LNCAP (cell line): ENCODE data around the gene HTR4.

ENCODE experiments used
- TF ChIP-seq, protein P1 (sequence below): fragments of 450-650 bp; IDR thresholded peaks from 2 replicates; pipeline ENCODE4 v1.5.1; 2017; ENCODE audit warnings: mild to moderate bottlenecking

HTR4 gene

GRCh38 chr5:148482697-148483462 lies 171.4 kb downstream of the HTR4 start:
- TF ChIP-seq, protein P1, sequence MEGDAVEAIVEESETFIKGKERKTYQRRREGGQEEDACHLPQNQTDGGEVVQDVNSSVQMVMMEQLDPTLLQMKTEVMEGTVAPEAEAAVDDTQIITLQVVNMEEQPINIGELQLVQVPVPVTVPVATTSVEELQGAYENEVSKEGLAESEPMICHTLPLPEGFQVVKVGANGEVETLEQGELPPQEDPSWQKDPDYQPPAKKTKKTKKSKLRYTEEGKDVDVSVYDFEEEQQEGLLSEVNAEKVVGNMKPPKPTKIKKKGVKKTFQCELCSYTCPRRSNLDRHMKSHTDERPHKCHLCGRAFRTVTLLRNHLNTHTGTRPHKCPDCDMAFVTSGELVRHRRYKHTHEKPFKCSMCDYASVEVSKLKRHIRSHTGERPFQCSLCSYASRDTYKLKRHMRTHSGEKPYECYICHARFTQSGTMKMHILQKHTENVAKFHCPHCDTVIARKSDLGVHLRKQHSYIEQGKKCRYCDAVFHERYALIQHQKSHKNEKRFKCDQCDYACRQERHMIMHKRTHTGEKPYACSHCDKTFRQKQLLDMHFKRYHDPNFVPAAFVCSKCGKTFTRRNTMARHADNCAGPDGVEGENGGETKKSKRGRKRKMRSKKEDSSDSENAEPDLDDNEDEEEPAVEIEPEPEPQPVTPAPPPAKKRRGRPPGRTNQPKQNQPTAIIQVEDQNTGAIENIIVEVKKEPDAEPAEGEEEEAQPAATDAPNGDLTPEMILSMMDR: peak; percentile 88

DNA sequence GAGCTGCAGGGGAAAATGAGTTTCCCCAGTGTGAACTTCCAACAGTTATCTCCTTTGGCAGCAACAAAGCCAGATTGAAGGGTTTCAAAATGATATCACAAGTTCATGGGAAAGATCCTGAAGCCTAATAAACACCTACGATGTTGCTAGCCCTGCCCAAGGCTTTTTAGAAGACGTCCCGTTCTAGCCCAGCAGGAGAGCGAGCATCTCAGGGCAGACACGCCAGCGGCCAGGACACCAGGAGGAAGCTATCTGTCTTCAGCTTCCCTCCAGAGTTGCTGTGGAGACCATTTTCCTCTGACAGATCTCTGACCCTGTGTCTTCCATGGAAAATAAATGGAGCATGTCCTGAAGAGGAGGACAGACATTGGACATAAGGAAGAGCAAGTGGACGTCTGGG lies 172.1 kb downstream of the HTR4 start:
- TF ChIP-seq, protein P1: no peak

GRCh38 chr5:148477429-148477828 lies 176.9 kb downstream of the HTR4 start:
- TF ChIP-seq, protein P1: no peak

- TF ChIP-seq, protein P1: no peak
These were observed 178.0 kb downstream of the HTR4 start for GRCh38 chr5:148476302-148476701.

DNA sequence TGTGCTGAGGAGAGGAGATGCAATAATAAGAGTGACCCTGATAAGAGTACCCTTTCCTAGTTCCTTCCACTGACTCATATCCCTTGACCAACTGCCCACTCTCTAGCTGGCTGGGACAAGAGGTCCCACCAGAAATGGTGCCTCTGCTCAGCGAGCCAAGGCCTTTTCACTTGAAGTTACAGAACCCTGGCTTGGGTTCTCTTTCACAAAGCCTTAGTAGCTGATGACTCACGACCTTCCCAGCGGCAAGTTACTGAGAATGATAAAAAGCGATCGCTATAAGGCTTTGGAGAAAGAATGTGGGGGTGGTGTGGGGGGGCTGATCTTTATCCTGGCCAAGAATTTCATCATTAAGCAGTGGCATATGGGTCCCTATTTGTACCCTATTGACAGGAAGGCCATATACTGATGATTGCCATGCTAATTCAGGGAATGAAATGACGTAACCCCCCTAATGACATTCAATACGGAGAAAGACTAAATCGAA lies 180.3 kb downstream of the HTR4 start:
- TF ChIP-seq, protein P1: no peak

- TF ChIP-seq, protein P1: no peak
These were observed 182.9 kb downstream of the HTR4 start for GRCh38 chr5:148471379-148471778.

DNA sequence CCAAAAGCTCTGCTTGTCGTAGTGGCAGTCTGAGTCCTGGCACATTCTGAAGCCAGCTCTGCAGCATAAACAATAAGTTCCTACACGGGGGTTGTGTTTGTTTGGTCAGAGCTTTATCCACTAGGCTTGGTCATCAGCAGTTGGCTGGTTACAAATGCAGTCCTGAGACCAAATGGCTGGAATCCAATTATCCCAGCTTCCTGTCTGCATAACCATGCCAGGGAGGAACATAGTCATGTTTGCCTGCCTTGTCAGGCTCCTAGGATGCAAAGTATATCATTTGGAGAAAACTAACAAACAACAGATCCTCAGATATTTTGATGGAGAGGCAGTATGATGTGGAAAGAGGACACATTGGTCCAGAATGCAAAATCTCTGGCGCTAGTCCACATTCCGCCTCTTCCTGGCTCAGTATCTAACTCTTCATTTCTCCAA lies 184.8 kb downstream of the HTR4 start:
- TF ChIP-seq, protein P1: no peak
